ENCODE results near the gene RRAGC. TPM values are rescaled to one million over a fixed set of nuclear protein-coding genes. Genes with fewer than 3 reads are reported as not detected.

The RRAGC gene
- polyA plus RNA-seq, 3 donors: 6.6 to 10.4 (median 8.0) TPM

- H3K36me3 Mint-ChIP-seq: no peaks in the 10 kb centered on the region
- intact Hi-C loops (cut with micrococcal nuclease): no loop called here
- Histone ChIP-seq H3K36me3 (replicated peaks in 1 of 2; ENCODE audit: control insufficient read depth in 1 of 2, insufficient read depth in 2 of 2, low read length in 2 of 2) (no peaks in the 10 kb centered on the region), H3K4me2 (replicated peaks; ENCODE audit: extremely low read depth, low read length, poor library complexity, severe bottlenecking) (no peak overlapping the region), H2AFZ (ENCODE audit: insufficient read depth, low read depth, low read length, poor library complexity, severe bottlenecking) (no peak overlapping the region), H3K4me1 (ENCODE audit: control insufficient read depth in 1 of 2, insufficient read depth in 2 of 2, low read length in 2 of 2) (no peaks in the 10 kb centered on the region), H3K4me3 (replicated peaks in 1 of 3; ENCODE audit: low read depth in 2 of 3, low read length in 3 of 3) (no peak overlapping the region), H3K27ac (ENCODE audit: low read depth in 1 of 2, low read length in 2 of 2) (no peak overlapping the region), H3K27me3 (ENCODE audit: control insufficient read depth in 2 of 2, insufficient read depth in 2 of 2, low read length in 2 of 2) (no peaks in the 10 kb centered on the region), H4K20me1 (ENCODE audit: insufficient read depth, low read length) (no peaks in the 10 kb centered on the region), H3K79me2 (ENCODE audit: insufficient read depth, low read length) (no peaks in the 10 kb centered on the region), H3K9me3 (replicated peaks in 1 of 2; ENCODE audit: control insufficient read depth in 1 of 2, insufficient read depth in 1 of 2, low read length in 2 of 2) (no peaks in the 10 kb centered on the region), H3K9ac (ENCODE audit: insufficient read depth, low read length, poor library complexity, severe bottlenecking) (no peak overlapping the region)
- no peak for DNase-seq
- no peaks in the 10 kb centered on the region for H3K4me1 Mint-ChIP-seq
- H3K27ac Mint-ChIP-seq: no peak overlapping the region
- no peak overlapping the region for H3K4me3 Mint-ChIP-seq
- H3K9me3 Mint-ChIP-seq: peaks cover 0 to 5% (median 0%) of the 10 kb centered on the region in 7 donors
- peaks cover 0 to 5% (median 1%) of the 10 kb centered on the region in 3 donors for H3K27me3 Mint-ChIP-seq (ENCODE audit: low read depth in 3 of 3)
- TF ChIP-seq CTCF (IDR thresholded peaks at IDR 0.05): no peak
Observed at GRCh38 chr1:38898653-38899230, 39.2 kb upstream of the RRAGC start.

GRCh38 chr1:38896169-38896568 is 36.6 kb upstream of the RRAGC start:
- H3K27me3 Mint-ChIP-seq (ENCODE audit: low read depth in 3 of 3): peaks cover 0 to 5% (median 1%) of the 10 kb centered on the region in 3 donors
- Histone ChIP-seq H3K4me1 (ENCODE audit: control insufficient read depth in 1 of 2, insufficient read depth in 2 of 2, low read length in 2 of 2) (no peaks in the 10 kb centered on the region), H3K36me3 (replicated peaks in 1 of 2; ENCODE audit: control insufficient read depth in 1 of 2, insufficient read depth in 2 of 2, low read length in 2 of 2) (no peaks in the 10 kb centered on the region), H3K4me2 (replicated peaks; ENCODE audit: extremely low read depth, low read length, poor library complexity, severe bottlenecking) (no peak overlapping the region), H2AFZ (ENCODE audit: insufficient read depth, low read depth, low read length, poor library complexity, severe bottlenecking) (no peak overlapping the region), H3K9me3 (replicated peaks in 1 of 2; ENCODE audit: control insufficient read depth in 1 of 2, insufficient read depth in 1 of 2, low read length in 2 of 2) (no peaks in the 10 kb centered on the region), H3K4me3 (replicated peaks in 1 of 3; ENCODE audit: low read depth in 2 of 3, low read length in 3 of 3) (no peak overlapping the region), H3K27ac (ENCODE audit: low read depth in 1 of 2, low read length in 2 of 2) (no peak overlapping the region), H3K79me2 (ENCODE audit: insufficient read depth, low read length) (no peaks in the 10 kb centered on the region), H4K20me1 (ENCODE audit: insufficient read depth, low read length) (no peaks in the 10 kb centered on the region), H3K9ac (ENCODE audit: insufficient read depth, low read length, poor library complexity, severe bottlenecking) (no peak overlapping the region), H3K27me3 (ENCODE audit: control insufficient read depth in 2 of 2, insufficient read depth in 2 of 2, low read length in 2 of 2) (no peaks in the 10 kb centered on the region)
- no peak overlapping the region for H3K27ac Mint-ChIP-seq
- intact Hi-C loops (cut with micrococcal nuclease): no loop called here
- peaks cover 0 to 5% of the 10 kb centered on the region in 2 donors for H3K36me3 Mint-ChIP-seq
- no peak for DNase-seq
- H3K9me3 Mint-ChIP-seq: peaks cover 0 to 2% (median 0%) of the 10 kb centered on the region in 7 donors
- H3K4me1 Mint-ChIP-seq: no peaks in the 10 kb centered on the region
- TF ChIP-seq CTCF (IDR thresholded peaks at IDR 0.05): no peak
- H3K4me3 Mint-ChIP-seq: no peak overlapping the region
- WGBS (ENCODE audit: insufficient coverage): no CpG with 5 or more reads among the region's 2 CpGs
